Astrocyte of the spinal cord (primary cell): ENCODE results near the gene DNAH12.

Experiments used
- DNase-seq: peaks from one replicate; pipeline ENCODE4 v3.0.0; 2011; ENCODE audit warnings: low read depth, low spot score
- H3K4me3 ChIP-seq: 2 replicates; pipeline ENCODE4 v1.5.1; 2011; ENCODE audit warnings: low read depth, mild to moderate bottlenecking, low read length, moderate library complexity
- in situ Hi-C: cut with HindIII; loops from 2 replicates; pipeline ENCODE4 v1.10.0; 2017; ENCODE audit warnings: low sequenced_read_pairs
- TF ChIP-seq, protein P1 (sequence below): IDR thresholded peaks from 2 replicates; pipeline ENCODE4 v1.5.1; 2012; ENCODE audit warnings: low read depth, mild to moderate bottlenecking, low read length, inconsistent platforms

The DNAH12 gene

DNA sequence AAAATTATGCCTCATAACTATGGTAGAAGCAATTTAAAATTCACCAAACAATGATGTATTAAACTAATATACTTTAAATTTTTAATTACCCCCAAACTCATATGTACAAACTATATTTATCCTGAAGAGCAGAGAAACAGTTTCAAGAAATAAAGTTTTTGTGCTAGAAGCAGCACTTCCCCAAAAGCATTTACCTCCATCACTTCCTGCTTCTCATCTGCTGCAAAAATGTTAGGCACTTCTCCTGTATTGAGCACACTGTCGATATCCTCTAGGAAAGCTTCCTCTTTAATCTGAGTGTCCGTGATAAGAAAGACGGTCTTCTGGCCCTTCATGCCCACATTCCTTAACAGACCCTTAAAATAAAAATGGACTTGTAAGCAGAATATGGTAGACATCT lies 150.2 kb downstream of the DNAH12 start:
- in situ Hi-C loops: no loop called here
- TF ChIP-seq, protein P1, sequence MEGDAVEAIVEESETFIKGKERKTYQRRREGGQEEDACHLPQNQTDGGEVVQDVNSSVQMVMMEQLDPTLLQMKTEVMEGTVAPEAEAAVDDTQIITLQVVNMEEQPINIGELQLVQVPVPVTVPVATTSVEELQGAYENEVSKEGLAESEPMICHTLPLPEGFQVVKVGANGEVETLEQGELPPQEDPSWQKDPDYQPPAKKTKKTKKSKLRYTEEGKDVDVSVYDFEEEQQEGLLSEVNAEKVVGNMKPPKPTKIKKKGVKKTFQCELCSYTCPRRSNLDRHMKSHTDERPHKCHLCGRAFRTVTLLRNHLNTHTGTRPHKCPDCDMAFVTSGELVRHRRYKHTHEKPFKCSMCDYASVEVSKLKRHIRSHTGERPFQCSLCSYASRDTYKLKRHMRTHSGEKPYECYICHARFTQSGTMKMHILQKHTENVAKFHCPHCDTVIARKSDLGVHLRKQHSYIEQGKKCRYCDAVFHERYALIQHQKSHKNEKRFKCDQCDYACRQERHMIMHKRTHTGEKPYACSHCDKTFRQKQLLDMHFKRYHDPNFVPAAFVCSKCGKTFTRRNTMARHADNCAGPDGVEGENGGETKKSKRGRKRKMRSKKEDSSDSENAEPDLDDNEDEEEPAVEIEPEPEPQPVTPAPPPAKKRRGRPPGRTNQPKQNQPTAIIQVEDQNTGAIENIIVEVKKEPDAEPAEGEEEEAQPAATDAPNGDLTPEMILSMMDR: no peak
- DNase-seq: no peak
- no peak overlapping the region for H3K4me3 ChIP-seq

DNA sequence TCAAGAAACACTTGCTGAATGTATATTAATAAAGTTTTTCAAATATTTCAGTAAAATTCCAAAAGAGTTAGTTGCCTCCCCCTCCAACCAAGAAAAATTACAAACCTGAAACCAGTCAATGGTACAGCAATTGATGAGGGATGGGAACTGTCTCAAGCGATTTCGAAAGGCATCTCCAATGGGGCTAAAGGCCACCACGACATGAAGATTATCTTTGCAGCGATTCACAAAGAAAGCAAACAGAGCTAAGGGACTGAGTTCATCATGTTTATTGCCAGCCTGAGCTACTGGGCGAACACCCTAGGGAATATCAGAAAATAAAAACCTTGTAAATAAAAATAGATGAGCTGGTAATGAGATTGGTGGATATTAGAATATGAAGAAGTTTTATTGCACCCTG lies 152.4 kb downstream of the DNAH12 start:
- in situ Hi-C loops: no loop called here
- no peak for DNase-seq
- TF ChIP-seq, protein P1: no peak
- H3K4me3 ChIP-seq: no peak overlapping the region

DNA sequence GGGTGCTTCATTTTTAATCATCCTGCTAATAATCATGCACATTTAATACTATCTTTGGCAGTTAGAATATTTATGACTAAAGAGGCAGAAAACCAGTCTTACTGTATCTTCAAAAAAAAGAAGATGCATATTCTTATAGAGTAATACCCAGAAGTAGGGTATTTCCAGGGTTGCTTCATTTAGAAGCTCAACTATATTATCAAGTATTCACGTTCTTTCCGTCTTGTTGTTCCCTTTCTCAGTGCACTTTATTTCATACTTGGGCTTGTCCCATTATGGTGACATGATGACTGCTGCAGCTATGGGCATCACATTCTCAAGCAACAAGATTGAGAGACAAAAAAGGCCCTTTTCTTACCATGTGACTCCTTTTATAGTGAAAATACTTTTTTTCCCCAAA lies 154.9 kb downstream of the DNAH12 start:
- H3K4me3 ChIP-seq: no peak overlapping the region
- in situ Hi-C loops: no loop called here
- DNase-seq: no peak
- TF ChIP-seq, protein P1: no peak

DNA sequence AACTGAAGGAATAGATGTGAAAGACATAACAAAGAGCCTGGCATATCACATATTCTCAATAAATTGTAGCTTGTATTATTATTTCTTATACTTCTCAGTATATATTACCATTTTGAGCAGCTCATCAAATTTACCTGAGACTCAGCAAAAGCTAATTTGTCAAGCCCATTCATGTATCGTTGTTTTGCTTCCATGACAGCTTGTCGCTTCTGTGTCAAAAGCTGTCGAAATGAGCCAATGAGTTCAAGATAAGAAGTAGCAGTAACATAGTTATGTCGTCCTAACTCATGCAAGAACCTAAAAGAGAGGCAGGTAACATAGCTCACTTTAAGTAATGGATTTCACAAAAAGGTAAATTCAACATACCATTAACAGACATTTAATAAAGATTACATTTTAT lies 157.8 kb downstream of the DNAH12 start:
- no peak for DNase-seq
- TF ChIP-seq, protein P1: no peak
- no peak overlapping the region for H3K4me3 ChIP-seq
- in situ Hi-C loops: no loop called here

DNA sequence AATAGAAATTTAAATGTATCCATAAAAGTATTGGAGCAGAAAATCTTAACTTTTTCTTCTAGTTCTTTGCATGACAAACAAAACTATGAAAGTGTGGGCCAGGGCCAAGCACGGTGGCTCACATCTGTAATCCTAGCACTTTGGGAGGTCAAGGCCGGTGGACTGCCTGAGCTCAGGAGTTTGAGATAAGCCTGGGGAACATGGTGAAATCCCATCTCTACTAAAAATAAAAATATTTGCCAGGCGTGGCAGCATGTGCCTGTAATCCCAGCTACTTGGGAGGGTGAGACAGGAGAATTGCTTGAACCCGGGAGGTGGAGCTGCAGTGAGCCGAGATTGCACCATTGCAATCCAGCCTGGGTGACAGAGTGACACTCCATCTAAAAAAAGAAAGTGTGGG lies 158.6 kb downstream of the DNAH12 start:
- no peak overlapping the region for H3K4me3 ChIP-seq
- in situ Hi-C loops: no loop called here

DNA sequence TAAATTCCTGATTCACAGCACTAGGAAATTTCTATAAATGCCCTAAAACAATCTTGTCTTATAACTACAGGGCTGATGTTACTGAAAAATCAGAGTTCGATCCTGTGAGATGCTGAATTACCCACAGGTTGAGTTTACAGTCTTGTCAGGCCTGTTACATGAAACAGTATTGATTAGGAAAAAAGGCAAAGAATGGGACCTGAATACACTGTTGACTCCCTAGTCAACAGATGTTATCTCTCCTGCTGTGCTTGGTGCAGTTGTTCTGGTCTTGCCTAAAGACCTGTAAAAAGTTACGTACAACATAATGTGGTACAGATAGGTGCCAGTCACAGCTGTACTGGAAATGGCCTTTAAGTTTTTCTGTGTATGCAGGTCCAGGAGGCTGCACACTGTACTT lies 160.3 kb downstream of the DNAH12 start:
- TF ChIP-seq, protein P1: no peak
- in situ Hi-C loops: no loop called here
- no peak for DNase-seq
- no peak overlapping the region for H3K4me3 ChIP-seq

More for the DNA sequence above, 158.6 kb downstream of the DNAH12 start:
- DNase-seq: no peak
- TF ChIP-seq, protein P1: no peak

DNA sequence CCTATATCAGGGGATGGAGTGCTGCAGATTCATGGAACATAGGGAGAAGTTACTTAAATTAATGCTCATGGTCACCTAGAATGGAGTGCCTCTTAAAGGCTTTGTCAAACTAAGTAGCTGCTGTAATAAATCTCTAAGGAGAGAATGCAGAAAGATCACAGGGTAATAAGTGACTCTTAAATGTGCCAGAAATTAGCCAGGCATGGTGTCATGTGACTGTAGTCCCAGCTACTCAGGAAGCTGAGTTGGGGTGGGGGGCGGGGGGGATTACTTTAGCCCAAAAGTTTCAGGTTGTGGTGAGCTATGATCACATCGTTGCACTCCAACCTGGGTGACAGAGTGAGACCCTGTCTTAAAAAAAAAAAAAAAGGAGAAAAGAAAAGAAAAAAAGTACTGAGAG lies 160.7 kb downstream of the DNAH12 start:
- TF ChIP-seq, protein P1: no peak
- in situ Hi-C loops: no loop called here
- H3K4me3 ChIP-seq: no peak overlapping the region
- DNase-seq: no peak
